Measurements from ENCODE around the gene MRPL34.
A peak's percentile ranks its signal among the peaks of the same experiment; 100 is the strongest.

Gene MRPL34

DNA sequence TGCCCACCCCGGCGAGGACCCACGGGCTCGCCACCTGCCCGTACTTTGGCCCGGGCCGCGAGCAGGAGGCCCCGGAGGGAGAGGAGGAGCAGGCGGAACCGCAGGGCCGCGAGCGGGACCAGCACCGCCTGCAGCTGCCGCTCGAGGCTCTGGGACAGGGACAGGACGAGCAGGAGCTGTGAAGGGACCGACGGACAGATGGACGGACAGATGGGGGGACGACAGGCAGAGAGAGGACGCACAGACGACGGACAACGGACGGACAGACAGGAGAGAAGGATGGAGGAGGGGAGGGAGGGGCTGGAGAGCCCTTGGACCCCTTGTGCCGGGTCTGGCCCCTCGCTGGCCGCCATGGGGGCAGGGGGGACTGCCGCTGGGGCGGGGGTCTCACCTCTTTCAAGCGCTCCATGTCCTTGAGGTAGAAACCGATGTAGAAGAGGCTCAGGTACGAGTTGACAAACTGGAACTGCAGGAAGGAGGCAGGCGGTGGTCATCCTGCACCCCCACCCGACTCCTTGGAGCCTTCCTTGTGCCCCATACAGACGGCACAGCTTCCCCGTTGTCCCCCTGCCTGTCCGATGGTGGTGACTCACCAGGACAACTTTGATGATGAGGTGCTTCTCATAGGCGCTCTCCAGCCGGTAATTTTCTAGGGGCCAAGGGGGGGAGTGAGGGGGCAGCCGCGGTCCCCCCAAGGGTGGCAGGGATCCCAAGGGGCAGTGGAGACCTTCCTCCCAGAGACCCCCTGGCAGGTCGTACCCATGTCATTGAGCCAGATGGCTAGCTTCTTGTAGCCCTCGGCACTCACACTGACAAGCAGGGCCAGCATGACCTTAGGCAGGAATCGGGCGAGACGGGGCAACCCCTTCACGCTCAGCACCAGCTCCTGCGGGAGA, 23.9 kb downstream of the MRPL34 start:
- no peak for DNase-seq

GRCh38 chr19:17330262-17331044, 24.8 kb downstream of the MRPL34 start:
- no peak for DNase-seq

DNA sequence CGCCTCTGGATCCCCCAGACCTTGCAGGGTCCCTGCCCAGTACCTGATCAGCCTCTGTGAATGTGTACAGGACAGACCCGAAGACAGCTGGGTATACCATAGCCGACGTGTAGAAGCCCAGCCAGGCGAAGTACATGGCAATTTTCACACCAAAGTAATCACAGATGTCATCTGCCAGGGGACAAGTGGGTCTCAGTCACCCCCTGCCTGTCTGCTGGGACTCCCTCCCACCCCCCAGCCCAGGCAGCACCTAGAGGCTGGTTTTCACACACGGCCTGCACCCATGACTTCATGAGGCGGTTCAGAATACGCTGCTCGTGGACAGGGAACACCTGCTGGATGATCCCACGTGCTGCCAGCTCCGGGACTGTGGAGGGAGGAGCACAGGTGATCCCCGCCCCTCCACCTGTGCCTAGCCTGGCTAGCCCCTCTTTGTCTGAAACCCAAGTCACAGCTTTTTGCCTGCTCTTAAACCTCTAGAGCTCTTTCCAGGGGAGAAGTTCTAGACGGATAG, 25.4 kb downstream of the MRPL34 start:
- no peak for DNase-seq

DNA sequence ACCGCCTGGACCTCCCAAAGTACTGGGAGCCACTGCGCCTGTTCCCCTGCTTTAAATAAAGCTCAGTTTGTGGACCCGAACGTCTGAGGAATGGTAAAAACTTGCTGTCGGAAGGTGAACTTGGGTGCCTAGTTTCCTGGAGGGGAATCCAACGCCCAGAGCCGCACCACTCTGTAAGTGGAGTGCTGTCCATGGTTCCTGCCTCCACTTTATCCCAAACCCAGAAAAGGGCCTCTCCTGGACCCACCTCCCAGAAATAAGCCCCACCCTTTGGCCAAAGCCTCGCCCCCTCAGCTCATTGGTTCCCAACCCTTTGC, 26.6 kb downstream of the MRPL34 start:
- DNase-seq, result no peak

DNA sequence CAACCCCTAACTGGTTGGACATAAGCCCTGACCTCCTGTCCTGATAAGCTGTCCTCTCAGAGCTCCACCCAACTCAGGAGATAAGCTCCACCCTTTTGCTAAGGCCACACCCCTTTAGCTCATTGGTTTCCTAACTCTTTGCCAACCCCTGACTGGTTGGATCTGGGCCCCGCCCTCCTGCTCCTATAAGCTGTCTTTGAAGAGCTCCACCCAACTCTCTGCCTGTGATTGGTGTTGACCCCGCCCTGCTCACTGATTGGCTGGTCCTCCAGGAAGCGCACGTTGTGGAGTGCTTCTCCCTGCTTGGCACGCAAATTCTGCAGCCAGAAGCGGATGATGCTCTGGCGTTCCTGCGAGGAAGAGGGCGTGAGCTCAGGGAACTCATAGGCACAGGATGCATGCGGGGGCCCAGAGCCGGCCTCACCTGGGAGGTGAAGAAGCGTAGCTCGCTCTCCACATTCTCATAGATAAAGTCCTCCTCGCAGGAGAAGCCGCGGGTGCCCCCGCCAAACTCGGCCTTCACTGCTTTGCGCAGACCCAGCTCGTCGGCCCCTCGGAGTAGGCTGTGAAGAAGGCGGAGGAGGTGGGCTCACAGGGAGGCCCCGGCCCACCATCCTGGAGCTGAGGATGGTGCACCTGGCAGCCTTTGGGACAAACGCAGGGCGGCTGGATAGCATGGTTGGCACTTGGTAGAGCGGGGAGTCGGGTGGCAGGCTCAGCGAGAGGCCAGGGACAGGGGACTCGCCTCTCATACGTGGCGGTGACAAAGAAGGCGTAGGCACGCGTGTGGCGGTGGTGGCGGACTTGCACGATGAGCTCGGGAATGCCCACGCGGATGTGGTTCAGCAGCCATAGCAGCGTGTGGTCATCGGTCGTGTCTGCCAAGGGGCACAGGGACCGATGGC, 27.3 kb downstream of the MRPL34 start:
- DNase-seq, result peak; percentile 37

DNA sequence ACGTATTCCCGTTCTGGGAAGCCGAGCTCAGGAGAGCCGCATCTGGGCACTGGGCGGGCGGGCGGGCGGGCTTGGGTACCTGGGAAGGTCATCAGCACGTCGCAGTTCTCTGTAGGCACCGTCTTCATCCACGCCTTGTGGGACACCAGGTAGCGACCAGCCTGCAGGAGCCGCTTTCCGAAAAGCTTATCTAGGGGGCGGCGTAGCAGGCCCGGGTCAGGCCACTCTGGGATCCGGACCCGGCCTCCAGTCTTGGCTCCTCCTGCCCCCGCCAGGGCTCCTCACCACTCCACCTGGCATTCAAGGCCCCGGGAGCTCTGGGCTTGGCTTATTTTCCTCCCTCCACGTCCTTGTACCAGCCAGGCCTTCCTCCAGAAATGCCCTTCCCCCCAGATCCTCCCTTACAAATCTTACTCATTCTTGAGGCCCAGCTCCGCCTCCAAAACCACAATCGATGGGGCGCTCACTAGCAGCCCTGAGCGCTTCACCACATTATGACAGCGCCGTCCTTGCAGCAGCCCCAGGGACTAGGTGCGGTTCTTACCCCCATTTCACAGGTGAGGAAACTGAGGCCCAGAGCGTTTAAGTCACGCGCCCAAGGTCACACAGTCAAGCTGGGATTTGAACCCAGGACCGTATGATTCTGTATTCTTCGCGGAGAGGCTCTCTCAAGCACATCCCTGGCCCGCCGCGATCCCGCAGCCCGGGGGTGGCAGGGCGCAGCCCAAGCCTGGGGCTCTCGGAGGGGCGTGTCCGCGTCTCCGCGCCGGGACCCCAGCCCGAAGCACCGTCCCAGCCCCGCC, 28.1 kb downstream of the MRPL34 start:
- DNase-seq, result peak; percentile 58

- DNase-seq, result peak; percentile 97
Observed at GRCh38 chr19:17334414-17335409, 29.0 kb downstream of the MRPL34 start, which contains the start of gene ANO8. ANO8 (minus strand) TSS chr19:17334855; CDS start chr19:17334670, 185 bp downstream.

DNA sequence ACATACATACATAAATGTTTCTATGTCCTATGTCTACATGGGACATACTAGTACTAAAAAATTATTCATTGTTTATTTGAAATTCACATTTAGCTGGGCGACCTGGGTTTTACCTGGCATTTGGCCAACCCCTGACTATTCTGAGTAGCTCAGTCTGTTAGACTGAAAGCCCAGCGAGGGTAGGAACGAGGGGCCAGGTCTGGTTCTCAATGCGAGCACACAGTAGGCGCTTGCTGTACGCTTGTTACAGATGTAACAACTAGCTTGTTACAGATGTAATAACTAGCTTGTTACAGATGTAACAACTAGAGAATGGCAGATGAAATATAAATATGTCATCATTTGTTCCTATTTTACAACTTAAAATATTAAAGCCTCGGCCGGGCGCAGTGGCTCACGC, 29.9 kb downstream of the MRPL34 start:
- DNase-seq, result no peak

DNA sequence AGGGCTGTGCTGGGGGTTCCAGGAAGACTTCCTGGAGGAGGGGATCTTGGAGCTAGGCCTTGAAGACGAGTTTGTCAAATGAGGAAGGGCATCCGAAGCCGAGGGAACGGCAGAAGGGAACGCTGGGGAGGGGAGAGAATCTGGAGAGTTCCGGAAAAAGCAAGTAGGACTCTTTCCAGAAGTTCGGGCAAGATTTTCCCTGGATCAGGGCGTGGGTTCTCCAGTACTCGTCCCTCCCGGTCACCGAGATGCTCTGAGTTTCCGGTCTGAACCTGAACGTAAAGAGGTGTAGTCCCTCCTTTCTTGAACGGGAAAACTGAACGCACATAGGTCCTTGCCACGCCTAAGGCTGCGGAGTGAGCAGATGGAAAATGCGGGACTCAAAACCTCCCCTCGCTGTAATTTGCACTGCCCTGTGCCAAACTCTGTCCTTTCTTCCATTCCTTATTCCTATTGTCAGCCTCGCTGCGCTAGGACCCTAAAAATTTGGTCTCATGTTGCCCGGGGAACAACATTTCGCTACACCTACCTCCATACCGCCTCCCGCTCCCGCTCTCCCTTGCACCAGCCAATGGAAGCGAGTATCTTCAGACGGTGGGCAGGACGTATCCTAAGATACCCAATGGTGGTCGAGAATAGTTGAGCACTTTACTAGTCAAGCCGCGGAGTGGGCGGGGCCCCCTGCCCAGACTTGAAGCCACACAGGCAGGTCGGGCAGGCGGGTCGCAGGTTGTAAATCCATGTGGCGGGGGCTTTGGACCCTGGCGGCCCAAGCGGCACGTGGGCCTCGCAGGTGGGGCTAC, 31.4 kb downstream of the MRPL34 start, which contains the start of gene GTPBP3:
Gene GTPBP3, plus strand, starts transcription at position 682 of the 803 bp plus-strand sequence. Its CDS starts 59 bp downstream, at position 741.
- DNase-seq, result peak; percentile 98

- peak; percentile 36 for DNase-seq
Observed at GRCh38 chr19:17337675-17338432, 32.2 kb downstream of the MRPL34 start.

GRCh38 chr19:17338433-17339078, 32.9 kb downstream of the MRPL34 start:
- DNase-seq, result peak; percentile 48

GRCh38 chr19:17339088-17339741, 33.5 kb downstream of the MRPL34 start:
- peak; percentile 40 for DNase-seq

- peak; percentile 45 for DNase-seq
Observed at GRCh38 chr19:17340302-17340870, 34.7 kb downstream of the MRPL34 start.

- no peak for DNase-seq
Observed at GRCh38 chr19:17340871-17341357, 35.2 kb downstream of the MRPL34 start.

DNA sequence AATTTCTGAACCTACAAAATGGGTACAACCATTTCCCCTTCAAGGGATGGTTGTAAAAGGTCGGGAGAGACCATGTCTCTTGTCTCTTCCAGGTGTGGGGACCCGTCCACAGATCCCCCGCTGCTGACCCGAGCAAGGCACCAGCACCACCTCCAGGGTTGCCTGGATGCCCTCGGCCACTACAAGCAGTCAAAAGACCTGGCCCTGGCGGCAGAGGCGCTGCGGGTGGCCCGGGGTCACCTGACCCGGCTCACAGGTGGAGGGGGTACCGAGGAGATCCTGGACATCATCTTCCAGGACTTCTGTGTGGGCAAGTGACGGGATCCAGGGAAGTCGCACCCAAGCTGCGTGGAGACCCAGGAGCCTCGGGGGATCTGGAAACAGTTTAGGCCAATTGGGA, 35.7 kb downstream of the MRPL34 start:
- DNase-seq, result no peak

DNA sequence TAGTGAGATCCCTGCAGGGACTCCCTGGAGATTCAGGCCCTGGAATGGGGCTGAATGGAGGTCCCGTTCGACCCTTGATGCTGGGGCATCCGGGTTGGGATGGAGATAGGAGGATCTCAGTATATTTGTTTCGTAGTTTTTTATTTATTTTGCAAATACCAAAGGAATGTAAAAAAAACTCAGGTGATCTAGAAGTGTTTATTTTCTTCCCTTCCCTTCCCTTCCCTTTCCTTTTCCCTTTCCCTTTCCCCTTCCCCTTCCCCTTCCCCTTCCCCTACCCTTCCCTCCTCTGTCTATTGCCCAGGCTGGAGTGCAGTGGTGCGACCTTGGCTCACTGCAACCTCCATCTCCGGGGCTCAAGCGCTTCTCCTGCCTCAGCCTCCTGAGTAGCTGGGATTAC, 36.2 kb downstream of the MRPL34 start:
- no peak for DNase-seq

GRCh38 chr19:17346109-17346671, 40.5 kb downstream of the MRPL34 start:
- peak; percentile 79 for DNase-seq

Data from femur (tissue), 1 donor.